ENCODE measurements around the gene NBL1.

GRCh38 chr1:19623523-19623922 is 20.6 kb upstream of the NBL1 start:
- TF ChIP-seq CTCF (IDR thresholded peaks at IDR 0.05) (no peak), POLR2A (IDR thresholded peaks at IDR 0.05) (no peak)
